ENCODE measurements around the gene POU2AF3.

- TF ChIP-seq EZH2 (IDR thresholded peaks at IDR 0.05), result no peak
- TF ChIP-seq POLR2AphosphoS5 (IDR thresholded peaks at IDR 0.05; ENCODE audit: borderline replicate concordance, low read depth, low read length), result no peak
Observed at GRCh38 chr11:111330234-111330893, 32.0 kb downstream of the POU2AF3 start.

Data from SK-N-MC (cell line).